NCI-H2171 treated with DMSO at 0.1 percent for 48 hours (cell line): ENCODE data around the gene FAM181A.

Source experiments
- DNase-seq: peaks from one replicate; lab custom pipeline; 2025; lab: John Stamatoyannopoulos, UW

The FAM181A gene

DNA sequence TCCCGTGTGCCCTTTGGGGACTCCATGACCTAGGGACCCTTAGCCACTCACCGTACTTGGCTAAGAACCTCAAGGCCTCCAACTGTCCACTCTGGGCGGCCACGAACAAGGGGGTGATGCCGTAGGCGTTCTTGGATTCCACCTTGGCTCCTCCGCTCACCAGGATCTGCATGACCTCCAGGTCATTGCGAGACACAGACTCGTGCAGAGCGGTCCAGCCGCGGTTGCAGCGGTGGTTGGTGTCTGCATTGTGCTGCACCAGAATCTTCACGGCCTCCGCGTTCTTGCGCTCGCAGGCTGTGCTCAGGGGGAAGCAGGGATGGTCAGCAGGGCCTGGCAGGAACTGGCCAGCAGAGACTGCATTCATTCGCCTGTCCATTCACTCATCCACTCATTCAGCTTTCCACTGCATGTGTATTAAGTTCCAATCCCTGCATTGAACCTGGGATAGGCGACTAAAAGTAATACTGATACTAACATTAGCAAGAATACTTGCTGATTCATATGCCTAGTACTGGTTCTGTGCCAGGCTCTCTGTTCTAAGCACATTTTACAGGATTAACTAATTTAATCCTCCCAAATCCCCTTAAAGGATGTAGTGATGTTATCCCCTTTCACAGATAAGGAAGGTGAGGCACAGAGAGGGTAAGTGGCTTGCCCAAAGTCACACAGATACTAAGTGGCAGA lies 23.9 kb downstream of the FAM181A start:
- no peak for DNase-seq

DNA sequence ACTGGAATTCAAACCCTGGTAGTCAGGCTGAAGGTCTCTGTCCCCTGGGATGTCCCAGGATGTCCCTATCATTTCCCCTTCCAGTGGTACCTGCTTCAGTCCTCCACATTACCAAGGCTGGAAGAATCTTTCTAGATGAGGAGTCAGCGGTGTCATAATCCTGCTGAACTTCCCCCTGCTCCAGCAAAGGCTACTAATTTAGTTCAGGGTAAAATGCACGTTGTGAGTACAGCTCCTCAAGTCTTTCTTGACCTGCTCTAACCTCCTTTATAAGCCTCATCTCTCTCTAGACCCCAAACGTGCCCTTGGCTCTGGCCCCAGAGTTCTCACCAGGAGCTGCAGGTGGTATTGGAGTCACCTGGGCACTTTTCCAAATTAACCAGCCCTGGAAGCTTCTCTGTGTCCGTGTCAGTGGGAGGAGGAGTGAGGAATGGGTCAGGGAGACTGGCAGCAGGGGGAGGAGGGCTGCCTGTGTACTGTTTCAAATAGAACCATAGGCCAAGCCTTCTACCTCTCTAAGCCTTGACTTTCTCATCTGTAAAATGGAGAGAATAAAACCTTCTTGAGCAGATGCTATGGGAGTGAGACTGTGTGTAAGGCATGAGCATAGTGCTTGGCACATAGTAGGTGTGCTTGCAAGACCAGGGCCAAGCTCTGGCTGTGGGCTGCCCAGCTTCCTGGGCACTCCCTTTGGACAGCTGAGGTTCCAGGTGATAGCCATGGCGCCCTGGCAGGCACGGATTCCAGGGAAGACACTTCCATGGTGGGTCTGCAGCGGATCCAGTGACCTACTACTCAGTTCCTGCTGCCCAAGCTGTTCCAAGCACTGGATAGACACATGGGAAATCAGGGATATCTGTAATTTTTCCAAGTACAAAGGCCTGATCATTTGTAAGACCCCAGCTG lies 24.7 kb downstream of the FAM181A start:
- DNase-seq: peak; percentile 41

DNA sequence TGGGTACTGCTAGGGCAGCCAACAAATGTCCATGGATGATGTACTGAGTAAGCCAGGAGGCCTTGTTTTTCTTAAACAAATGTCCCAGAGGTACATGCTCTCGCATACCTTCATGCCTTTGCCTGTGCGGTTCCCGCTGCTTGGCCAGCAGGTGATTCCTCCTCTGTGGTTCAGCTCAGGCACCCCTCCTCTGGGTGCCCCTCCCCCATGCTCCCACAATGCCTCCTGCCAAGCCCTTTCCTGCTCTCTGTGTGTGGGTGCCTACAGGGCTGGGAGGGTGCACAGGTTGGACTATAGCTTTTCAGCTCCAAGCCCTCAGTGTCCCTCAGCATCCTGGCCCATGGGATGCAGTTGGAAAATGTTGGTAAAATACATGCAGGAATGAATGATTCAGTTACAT lies 25.7 kb downstream of the FAM181A start:
- no peak for DNase-seq

DNA sequence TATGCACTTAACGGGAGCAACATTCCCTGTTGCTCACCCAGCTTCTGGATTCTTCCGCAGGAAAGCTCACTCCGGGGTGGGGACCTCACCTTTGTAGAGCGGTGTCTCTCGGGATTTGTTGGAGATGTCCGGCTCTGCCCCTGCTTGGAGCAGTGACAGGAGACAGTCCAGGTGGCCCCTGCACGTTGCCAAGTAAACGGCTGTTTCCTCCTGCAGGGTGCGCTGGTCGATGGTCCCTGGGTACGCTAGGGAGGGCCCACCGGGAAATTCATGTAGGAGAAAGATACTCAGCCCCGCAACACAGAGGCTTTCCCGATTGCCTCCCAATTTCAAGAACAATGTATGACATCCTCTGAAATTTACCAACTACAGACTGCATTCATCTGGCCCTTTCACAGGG lies 26.1 kb downstream of the FAM181A start:
- no peak for DNase-seq

DNA sequence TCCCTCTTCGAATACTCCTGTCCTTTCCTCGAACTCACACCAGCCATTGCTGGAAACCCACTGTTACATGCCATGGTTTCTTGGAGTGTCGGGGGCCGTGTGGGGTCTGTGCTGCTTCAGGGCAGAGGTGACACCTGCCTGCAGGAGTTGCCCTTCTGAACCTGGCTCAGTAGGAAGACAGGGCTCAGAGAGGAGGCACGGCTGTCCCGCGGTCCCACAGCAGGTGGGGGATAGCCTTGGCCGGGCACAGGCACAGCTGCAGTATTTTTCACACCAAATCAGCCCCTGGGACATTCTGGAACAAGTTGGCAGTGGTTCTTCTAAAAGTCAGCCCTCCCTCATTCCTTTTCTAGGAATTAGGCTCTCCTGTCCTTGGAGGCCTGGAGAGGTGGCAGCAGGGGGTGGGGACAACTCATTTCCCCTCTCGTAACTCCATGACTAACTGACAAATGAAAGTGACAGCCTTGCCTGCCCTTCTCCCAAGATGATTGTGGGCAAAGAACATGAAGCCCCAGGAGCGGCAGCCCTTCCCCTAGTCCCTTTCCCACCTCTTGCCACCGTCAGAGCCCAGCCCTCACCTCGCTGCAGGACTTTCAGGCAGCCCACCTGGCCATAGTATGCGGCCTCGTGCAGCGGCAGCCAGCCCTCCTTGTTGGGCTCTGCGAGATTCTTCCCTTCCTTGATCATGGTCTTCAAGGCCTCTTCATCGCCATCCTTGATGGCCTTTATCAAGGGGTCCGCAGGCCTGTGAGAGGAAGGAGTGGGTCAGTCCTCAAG lies 26.8 kb downstream of the FAM181A start:
- DNase-seq: no peak

DNA sequence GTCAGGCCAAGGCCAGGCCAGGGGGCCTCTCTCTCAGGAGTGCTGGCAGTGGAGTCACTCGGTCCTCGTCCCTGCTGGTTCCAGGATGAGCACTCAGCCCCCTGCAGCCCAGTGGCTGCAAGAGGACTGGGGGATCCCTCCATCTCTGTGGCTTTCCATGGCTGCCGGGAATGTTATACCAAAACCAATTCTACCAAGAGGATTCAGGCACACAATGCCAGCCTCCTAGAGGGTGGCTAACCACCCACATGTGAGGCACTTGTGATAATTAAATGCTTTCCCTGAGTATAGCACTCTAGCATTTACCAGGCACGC lies 27.3 kb downstream of the FAM181A start:
- no peak for DNase-seq

DNA sequence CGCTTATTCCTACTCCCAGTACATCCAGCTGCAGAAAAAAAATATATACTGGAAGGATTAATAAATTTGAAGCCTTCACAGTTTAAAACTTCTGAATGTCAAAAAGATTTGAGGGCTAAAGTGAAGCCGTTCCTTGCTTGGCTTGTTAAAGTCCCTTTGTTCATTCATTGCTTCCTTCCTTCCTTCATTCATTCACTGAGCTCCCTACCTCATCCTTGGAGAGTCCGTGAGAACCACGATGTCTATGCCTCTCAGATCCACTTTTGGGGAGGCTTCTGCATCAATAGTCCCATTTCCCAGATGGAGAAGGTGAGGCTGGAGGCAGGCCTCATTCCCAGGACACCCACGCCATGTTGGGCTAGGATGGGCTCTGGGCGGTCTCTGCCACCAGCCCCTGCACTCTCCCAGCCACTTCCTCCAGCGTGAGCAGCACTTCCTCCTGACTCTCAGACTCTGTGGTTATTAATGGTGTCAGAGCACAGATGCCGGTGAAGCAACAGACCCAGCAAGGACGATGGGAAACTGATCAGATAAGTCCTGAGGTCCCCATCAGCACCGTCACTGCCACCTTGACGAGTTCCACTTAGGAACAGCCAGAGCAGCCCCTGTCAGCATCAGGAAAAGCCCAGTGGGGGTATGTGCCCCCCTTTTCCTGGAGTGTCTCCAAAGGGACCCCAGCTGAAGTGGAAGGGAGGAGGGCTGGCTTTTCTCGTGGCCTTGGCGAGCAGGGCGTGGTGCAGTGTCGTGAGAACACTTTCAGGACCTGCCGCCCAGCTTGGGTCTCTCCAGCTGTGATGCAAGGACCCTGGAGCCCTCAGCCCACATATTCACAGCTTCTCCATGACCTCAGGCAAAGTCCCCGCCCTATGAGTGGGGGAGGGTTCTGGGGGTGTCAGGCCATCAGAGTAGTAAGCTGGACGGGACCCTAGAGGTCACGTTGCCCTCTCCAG lies 28.0 kb downstream of the FAM181A start:
- no peak for DNase-seq

DNA sequence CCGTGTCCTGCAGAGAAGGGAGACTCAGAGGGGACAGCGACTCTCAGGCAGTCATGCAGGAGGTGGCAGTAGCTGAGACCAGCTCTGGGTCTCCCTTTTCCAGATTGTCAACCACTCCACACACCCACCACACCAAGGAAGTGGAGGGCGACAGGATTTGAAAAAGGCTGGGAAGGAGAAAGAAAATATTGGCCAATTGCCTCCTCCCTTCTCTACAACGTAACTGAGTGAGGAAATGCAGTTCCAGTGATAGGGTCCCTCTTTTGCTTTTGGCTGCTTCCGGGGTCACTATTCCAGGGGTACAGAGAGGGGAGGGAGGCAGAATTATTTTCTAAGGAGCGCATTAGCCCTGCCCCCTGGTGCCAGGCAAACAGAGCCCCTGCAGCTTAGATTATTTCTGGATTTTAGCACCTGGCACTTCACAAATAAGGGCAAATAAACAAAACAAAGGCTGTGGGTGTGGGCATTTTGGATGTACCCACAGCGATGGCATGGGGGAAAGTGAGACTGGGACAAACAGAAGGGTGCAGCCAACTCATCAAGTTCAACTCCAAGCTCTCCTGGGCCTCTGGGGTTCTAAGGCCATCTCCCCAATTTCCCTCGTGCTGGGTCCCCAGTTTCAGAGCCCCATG lies 28.8 kb downstream of the FAM181A start:
- DNase-seq: no peak

DNA sequence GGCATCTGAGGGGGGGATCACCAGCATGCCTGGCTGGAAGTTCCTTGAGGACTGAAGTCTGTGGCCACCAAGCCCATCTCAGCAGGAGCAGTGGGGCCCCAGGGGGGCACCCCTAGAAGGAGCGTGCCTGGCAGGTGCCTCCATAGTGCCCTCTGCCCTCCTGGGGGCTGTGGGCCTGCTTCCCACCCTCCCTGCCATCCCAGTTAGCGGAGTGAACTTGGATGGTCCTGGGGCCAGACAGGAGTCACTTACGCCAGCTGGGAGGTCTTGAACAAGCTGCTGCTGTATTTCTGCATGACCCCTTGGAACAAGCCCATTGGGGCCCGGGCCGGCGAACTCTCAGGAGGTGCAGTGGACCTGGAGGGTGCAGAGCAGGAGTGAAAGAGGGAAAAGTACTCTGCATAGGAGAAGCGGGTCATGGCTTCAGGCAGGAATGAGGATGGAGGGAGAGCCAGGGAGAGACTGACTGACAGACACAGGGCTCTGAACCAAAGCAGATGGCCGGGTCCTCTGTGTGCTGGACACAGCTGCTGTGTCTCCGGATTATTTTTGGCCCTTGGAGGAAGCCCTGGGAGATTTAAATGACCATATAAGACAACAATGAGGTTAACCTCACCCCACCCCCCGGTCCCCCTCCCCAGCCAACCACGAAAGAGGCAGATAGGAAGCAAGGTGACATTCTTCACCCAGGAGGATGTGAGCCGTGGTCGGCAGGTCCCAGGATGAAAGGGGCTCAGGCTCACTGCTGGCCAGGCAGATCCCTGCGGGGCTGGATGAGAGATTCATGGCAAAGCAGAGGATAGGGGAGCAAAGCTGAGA lies 29.6 kb downstream of the FAM181A start:
- DNase-seq: no peak

DNA sequence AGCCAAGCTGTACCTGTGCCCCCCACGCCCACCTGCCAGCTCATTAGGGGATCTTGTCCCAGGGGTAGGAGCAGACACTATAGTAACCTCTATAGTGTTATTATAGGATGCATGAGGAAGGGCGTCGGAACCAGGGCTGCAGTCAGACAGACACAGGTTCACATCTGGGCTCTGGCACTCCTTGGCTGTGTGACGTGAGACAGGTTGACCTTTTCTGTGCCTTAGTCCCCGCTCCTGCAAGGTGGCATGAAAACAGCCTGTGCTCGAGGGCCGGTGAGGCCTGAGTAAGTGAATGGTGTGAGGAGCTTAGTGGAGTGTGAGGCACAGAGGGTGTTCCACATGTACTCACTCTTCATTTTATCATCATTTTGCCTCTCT lies 30.2 kb downstream of the FAM181A start:
- no peak for DNase-seq

DNA sequence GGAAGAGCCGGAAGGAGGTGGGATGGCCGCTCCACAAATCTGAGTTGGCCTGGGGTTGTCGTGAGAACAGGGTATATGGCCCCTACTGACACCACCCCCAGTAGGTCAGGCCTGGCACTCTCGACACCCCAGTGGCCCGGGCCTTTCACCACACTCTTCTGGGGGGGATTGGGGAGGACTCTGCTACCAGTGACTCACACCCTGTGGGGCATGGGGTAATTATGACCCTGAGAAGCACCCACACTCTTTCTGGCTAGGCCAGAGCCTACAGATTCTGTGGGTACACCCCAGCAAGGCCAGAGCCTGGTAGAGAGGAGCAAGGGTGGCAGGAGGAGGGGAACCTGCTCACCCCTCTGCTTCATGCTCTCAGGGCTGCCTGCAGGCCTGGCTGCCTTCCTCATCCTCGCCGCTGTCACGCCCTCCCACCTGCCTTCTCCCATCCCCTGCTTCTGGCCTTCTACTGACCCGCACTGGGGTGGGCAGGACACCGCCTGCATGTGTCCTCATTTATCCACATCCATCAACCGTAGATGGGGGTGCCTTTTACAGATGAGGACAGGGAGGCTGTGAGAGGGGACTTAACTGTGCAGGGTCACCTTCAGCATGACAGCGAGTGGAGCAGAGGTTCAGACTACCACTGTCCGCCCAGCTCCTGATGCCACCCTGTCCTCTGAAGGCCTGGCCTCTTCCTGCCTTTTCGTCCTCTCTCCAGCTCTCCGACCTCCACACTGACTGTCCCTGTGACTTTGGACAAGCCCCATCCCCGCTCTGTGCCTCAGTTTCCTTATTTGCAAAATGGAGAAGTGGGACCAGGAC lies 30.8 kb downstream of the FAM181A start:
- DNase-seq: no peak

DNA sequence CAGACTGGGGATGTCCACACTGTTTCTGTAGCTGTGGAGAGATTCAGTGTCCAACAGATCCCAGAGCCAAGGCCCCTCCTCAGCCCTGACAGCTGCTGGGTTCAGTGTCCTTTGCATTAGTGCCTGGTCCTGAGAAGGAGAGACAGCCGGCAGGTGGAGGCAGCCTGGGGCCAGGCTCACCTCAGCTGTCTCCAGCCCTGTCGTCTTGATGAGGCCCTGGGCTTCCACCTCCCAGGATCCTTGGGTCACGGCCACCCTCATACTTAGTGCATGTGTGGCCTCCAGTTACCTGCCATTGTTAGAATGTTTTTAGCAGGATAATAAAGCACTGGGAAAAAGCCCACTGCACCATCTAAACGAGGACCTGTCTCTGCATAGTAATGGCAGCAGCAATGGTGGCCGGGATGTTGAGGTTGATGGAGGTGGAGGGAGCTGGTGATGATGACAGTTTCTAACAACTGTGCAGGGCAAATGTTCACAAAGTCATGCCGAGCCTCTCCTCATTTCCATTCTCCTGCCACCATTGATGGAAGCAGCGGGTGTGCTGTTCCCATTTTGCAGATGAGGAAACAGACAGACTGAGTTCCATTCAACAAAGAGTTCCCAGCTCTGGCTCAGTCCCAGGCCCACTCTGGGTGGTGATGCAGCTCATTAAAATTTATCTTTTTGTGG lies 31.6 kb downstream of the FAM181A start:
- no peak for DNase-seq

DNA sequence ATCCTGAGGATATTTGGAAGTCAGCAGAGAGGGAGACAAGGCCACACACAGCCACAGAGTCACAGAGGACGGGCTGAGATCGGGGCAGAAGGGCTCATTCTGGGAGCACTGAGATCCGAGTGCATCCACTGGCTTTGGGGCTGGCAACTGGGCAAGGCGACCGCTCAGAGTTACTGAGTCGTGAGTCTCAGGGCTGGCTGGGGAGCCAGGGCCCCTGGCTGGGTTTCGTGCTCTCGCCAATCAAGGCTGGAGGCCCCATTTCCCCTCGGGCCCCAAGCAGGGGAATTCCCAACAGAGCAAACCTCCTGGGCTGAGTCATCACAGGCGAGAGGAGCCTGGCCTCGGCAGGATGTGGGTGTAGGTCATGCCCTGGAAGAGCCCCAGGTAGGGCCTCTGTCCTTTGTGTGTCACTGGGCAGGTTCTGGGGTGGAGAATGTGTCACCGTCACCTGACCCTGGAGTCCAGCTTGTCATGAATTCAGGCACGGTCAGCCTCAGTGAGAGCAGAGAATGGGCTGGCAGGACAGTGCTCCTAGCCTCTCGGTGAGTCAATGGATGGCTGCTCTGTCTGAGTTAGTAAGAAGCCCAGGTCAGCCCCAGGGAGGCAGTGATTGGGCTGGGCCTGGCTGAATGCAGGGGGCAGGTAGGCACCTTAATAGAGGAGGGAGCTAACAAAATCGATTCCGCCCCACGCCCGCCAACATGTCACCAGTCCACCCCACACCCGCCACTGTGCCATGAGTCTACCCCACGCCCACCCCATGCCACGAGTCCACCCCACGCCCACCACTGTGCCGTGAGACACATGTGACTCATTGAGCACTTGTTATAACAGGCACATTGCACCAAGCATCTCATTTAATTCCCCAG lies 32.3 kb downstream of the FAM181A start:
- DNase-seq: no peak

DNA sequence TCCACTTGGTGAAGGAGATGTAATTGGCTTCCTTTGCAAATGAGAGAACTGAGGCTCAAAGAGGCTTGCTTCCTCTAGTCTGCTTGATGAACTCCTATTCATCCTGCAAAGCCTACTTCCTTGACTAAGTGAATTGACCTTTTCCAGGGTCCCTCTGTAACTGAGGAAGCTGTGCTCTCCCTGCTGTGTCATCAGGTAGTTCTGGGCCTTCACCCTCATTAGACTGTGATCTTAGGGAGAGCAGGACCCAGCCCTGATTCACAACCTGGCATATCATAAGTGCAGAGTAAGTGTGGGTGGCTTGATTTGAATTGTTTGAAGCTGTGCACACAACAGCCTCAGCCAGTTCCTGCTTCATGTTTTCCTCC lies 32.9 kb downstream of the FAM181A start:
- no peak for DNase-seq

DNA sequence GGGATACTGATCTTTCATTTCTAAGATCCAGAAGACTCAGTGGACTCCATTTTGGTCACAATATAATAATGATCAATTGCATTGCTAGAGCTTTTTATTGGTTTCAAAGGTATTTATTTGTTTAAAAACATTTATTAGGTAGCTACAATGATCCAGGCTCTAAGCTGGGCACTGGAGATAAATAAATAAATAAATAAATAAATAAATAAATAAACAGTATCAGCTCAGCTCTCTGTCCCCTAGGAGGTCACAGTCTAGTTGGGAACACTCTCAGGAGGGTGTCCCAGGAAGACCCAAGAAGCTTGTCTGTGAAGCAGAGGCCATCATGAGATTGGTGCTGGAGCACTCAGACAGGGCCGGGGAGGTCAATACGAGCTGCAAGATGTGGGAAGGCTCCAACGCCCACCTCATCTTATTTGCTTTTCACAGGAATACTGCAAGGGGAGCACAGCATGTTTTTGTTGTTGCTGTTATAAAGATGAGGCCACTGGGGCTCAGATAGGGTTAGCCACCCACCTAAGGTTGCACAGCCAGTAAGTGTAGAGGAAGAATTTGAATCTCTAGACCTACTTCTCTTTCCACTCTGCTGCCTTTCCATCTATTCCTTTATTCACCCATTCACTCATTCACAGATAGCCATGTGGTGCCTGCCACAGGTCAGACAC lies 33.8 kb downstream of the FAM181A start:
- DNase-seq: no peak

DNA sequence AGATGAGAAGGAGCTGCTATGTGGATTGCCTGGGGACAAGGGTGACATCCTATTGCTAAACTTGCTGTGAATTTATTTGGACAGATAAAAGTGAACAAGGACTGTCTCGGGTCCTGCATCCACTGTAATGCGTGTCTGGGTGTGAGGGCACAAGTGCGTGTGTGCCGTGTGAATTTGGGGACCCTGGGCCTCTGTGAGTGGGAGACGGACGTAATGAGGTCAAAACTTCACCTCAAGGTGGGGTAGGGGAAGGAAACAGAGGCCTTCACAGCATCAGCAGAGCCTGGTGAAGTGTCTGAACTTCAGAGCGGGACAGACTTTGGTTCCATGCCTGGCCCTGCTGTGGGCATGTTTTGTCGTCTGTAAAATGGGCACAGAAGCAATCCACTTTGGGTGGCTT lies 34.5 kb downstream of the FAM181A start:
- DNase-seq: no peak
